Osteocyte (in vitro differentiated cells): Measurements from ENCODE around the gene RAB8A. TPM values are rescaled to one million over a fixed set of nuclear protein-coding genes. Genes with fewer than 3 reads are reported as not detected.

ENCODE experiments used
- DNase-seq: peaks from one replicate; pipeline ENCODE4 v3.0.0; 2021; ENCODE audit warnings: mixed read lengths; ENCODE audit not compliant: unreplicated experiment; ENCODE audit errors: extremely low spot score
- H3K27ac Mint-ChIP-seq: one replicate; pipeline ENCODE4 v1.8.0; 2021; ENCODE audit warnings: mild to moderate bottlenecking, mixed read lengths; ENCODE audit not compliant: unreplicated experiment
- H3K27me3 Mint-ChIP-seq: one replicate; pipeline ENCODE4 v1.8.0; 2021; ENCODE audit warnings: mixed read lengths; ENCODE audit not compliant: unreplicated experiment
- H3K36me3 Mint-ChIP-seq: one replicate; pipeline ENCODE4 v1.8.0; 2021; ENCODE audit warnings: mixed read lengths; ENCODE audit not compliant: unreplicated experiment
- H3K4me1 Mint-ChIP-seq: one replicate; pipeline ENCODE4 v1.8.0; 2021; ENCODE audit warnings: mixed read lengths; ENCODE audit not compliant: unreplicated experiment
- H3K4me3 Mint-ChIP-seq: one replicate; pipeline ENCODE4 v1.8.0; 2021; ENCODE audit warnings: mild to moderate bottlenecking, moderate library complexity, mixed read lengths; ENCODE audit not compliant: unreplicated experiment
- H3K9me3 Mint-ChIP-seq: one replicate; pipeline ENCODE4 v1.8.0; 2021; ENCODE audit warnings: mixed read lengths; ENCODE audit not compliant: unreplicated experiment
- CTCF ChIP-seq: fragments of 200-600 bp; sonication (generic); IDR thresholded peaks from 2 replicates; pipeline ENCODE4 v1.5.0; 2021; ENCODE audit warnings: antibody characterized with exemption, mild to moderate bottlenecking, moderate library complexity
- total RNA-seq: library from RNA; stranded (reverse); gene quantifications from 2 replicates; pipeline ENCODE4 v1.2.1, GENCODE V29; 2021

The RAB8A gene
- total RNA-seq, 1 donor from 2014 or later, result 61.1 TPM

GRCh38 chr19:16127776-16128371, 16.2 kb downstream of the RAB8A start:
- no peak overlapping the region for H3K4me3 Mint-ChIP-seq
- DNase-seq, result no peak
- H3K36me3 Mint-ChIP-seq, result peaks cover 39% of the 10 kb centered on the region
- no peaks in the 10 kb centered on the region for H3K9me3 Mint-ChIP-seq
- no peak for TF ChIP-seq CTCF
- no peaks in the 10 kb centered on the region for H3K27me3 Mint-ChIP-seq
- no peak overlapping the region for H3K27ac Mint-ChIP-seq
- H3K4me1 Mint-ChIP-seq, result no peaks in the 10 kb centered on the region

- H3K9me3 Mint-ChIP-seq, result no peaks in the 10 kb centered on the region
- no peak overlapping the region for H3K4me3 Mint-ChIP-seq
- peaks cover 53% of the 10 kb centered on the region for H3K36me3 Mint-ChIP-seq
- H3K27me3 Mint-ChIP-seq, result no peaks in the 10 kb centered on the region
- no peak overlapping the region for H3K27ac Mint-ChIP-seq
- no peaks in the 10 kb centered on the region for H3K4me1 Mint-ChIP-seq
- no peak for TF ChIP-seq CTCF
- no peak for DNase-seq
Measured at GRCh38 chr19:16131648-16132047, 20.0 kb downstream of the RAB8A start.

GRCh38 chr19:16133818-16134217, 22.1 kb downstream of the RAB8A start:
- Mint-ChIP-seq H3K9me3 (no peaks in the 10 kb centered on the region), H3K27me3 (no peaks in the 10 kb centered on the region), H3K4me3 (no peak overlapping the region), H3K4me1 (no peaks in the 10 kb centered on the region), H3K27ac (no peak overlapping the region), H3K36me3 (peaks cover 46% of the 10 kb centered on the region)
- TF ChIP-seq CTCF, result no peak
- DNase-seq, result no peak

GRCh38 chr19:16134510-16134909, 22.8 kb downstream of the RAB8A start:
- no peaks in the 10 kb centered on the region for H3K27me3 Mint-ChIP-seq
- TF ChIP-seq CTCF, result no peak
- no peaks in the 10 kb centered on the region for H3K4me1 Mint-ChIP-seq
- H3K27ac Mint-ChIP-seq, result no peak overlapping the region
- peaks cover 42% of the 10 kb centered on the region for H3K36me3 Mint-ChIP-seq
- DNase-seq, result no peak
- no peak overlapping the region for H3K4me3 Mint-ChIP-seq
- H3K9me3 Mint-ChIP-seq, result no peaks in the 10 kb centered on the region

GRCh38 chr19:16135430-16136127, 23.9 kb downstream of the RAB8A start:
- no peak for DNase-seq
- no peaks in the 10 kb centered on the region for H3K9me3 Mint-ChIP-seq
- no peaks in the 10 kb centered on the region for H3K4me1 Mint-ChIP-seq
- no peak overlapping the region for H3K27ac Mint-ChIP-seq
- H3K36me3 Mint-ChIP-seq, result peaks cover 35% of the 10 kb centered on the region
- no peak for TF ChIP-seq CTCF
- H3K27me3 Mint-ChIP-seq, result no peaks in the 10 kb centered on the region
- no peak overlapping the region for H3K4me3 Mint-ChIP-seq
